Amniotic stem cell (primary cell): ENCODE measurements around the gene HIF1A.
"Not testable (repeated sequence)": the region's sequence is repeated elsewhere in the genome, so short reads cannot be mapped to it uniquely, and the experiment has no call there.

Experiments
- DNase-seq: peaks from one replicate; lab custom pipeline; 2025; lab: John Stamatoyannopoulos, UW

Gene HIF1A

DNA sequence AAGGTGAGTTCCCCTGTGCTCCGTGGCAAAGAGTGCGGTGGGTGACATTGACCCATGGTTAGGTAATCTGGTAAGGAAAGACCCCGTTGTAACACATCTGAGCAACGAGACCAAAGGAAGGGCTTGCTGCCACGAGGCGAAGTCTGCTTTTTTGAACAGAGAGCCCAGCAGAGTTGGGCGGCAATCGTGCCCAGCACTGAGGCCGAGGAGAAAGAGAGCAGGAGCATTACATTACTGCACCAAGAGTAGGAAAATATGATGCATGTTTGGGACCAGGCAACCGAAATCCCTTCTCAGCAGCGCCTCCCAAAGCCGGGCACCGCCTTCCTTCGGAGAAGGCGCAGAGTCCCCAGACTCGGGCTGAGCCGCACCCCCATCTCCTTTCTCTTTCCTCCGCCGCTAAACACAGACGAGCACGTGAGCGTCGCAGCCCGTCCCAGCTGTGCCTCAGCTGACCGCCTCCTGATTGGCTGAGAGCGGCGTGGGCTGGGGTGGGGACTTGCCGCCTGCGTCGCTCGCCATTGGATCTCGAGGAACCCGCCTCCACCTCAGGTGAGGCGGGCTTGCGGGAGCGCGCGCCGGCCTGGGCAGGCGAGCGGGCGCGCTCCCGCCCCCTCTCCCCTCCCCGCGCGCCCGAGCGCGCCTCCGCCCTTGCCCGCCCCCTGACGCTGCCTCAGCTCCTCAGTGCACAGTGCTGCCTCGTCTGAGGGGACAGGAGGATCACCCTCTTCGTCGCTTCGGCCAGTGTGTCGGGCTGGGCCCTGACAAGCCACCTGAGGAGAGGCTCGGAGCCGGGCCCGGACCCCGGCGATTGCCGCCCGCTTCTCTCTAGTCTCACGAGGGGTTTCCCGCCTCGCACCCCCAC, at the start of gene HIF1A:
HIF1A (plus strand) TSS at position 684 of the 865 bp plus-strand sequence. CDS start 292 bp downstream, outside the sequence.
- DNase-seq = peak; percentile 98

- no peak for DNase-seq
These were observed 48.8 kb upstream of the HIF1A start for GRCh38 chr14:61646366-61647116.

DNA sequence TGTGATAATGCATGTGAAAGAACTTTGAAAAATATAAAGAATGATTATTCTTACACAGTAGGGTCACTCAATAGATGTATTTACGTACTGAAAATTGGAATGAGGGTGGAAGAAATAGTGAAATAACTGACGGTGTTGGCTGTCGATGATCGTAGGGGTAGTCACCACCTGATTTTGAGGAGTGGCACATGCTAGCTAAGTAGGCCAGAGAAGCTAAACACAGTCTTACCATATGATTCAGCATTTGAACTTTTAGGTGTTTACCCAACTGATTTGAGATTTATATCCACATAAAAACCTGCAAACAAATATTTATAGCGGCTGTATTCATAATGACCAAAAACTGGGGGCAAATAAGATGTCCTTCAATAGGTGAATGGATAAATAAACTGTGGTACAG, 47.6 kb upstream of the HIF1A start:
- DNase-seq = no peak

GRCh38 chr14:61648377-61648776, 46.9 kb upstream of the HIF1A start:
- DNase-seq = no peak

GRCh38 chr14:61649283-61649682, 46.0 kb upstream of the HIF1A start:
- no peak for DNase-seq

- no peak for DNase-seq
These were observed 44.0 kb upstream of the HIF1A start for GRCh38 chr14:61651355-61651754.

- no peak for DNase-seq
These were observed 42.6 kb upstream of the HIF1A start for GRCh38 chr14:61652526-61653262.

- peak; percentile 46 for DNase-seq
These were observed 41.8 kb upstream of the HIF1A start for GRCh38 chr14:61653507-61653906.

GRCh38 chr14:61654026-61654425, 41.3 kb upstream of the HIF1A start:
- no peak for DNase-seq

- DNase-seq = no peak
These were observed 39.5 kb upstream of the HIF1A start for GRCh38 chr14:61655777-61656176.

- no peak for DNase-seq
These were observed 39.0 kb upstream of the HIF1A start for GRCh38 chr14:61656341-61656740.

GRCh38 chr14:61658111-61658510, 37.2 kb upstream of the HIF1A start:
- DNase-seq = not testable (repeated sequence)

DNA sequence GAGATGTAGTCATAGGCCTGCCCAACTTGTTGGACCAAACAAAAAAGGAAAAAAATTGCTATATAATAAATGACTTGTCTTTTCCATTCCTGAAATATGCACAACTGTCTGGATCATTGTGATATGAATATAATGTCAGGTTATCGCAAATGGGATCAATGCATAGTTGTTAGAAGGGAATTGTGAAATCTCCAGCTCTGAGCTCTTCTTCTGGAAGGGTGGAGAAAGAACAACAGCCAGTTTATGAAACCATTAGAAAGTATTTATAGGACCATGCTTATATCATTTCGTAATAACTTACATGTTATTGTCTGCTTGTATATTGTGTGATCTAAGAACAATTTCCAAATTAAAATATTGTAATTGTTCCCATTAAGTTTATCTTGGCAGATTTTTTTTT, 35.7 kb upstream of the HIF1A start:
- no peak for DNase-seq

DNA sequence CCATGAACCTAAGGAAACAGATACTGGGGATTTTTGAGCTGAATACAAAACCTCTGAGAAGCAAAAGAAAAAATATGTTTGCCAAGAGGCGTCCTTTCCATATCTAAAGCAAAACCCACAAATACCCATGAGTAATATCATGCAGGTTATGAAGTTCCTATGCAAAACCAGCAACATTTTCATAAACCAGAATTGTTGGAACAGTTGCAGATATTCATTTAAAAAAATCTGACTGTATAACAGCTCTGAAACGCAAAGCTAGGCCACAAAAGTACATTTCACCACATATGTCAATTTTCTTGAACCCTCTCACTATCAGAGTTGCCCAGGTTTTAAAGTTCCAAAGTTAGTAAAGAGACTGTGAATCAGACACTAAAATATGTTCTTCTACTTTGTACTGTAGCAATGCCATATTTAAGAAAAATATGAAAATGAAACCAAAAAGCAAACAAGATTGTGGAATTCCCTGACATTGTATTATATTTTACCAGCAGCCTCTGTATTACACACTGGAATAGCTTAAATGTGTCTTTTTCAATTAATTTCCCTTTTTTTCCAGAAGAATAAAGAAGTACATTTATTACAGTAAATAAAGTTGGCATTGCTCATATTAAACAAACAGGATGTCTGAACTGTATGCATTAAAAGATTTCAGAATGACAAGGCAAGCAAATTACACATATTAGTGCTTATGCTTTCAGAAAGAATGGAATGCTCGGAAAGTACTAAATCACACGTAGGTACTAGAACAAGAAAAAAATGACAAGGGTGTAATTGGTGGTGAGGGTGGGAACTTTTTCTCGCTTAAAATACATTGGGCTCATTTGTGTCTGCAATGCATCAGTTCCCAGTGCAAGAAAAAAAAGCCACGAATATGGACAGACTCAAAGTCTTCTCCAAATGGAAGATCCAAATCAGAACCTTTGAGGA, 33.6 kb upstream of the HIF1A start:
- no peak for DNase-seq

DNA sequence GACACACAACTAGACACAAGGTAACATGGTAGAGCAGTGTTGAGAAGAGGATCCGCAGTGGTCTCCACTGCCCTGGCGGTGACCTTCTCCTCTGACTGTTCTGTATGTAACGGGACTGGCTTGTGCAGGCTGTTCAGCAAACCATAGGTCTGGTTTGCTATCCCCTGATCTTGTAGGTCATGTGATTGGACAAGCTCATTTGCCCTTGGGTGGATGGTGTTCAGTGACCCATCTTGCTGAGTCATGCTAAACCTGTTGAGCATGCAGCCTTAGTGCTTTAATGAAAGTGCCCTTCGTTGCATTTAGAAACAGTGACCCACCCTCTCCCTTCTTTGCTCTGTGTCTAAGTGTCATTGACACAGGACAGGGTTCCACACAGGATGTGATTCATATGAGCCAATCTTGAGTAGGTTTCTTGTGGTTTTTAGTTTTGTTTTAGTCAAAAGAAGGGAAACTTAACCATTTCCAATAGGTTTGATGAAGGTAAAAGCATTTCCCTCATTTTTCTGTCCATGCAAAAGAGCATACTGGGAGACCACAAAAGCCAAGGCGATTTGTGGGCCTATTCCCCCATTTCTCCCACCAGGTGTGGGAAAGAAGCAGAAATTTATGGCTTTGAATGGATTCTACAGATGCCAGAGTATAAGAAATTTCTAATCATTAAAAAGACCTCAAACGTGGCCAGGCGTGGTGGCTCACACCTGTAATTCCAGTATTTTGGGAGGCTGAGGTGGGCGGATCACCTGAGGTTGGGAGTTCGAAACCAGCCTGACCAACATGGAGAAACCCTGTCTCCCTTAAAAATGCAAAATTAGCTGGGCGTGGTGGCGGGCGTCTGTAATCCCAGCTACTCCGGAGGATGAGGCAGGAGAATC, 32.6 kb upstream of the HIF1A start:
- peak; percentile 35 for DNase-seq

DNA sequence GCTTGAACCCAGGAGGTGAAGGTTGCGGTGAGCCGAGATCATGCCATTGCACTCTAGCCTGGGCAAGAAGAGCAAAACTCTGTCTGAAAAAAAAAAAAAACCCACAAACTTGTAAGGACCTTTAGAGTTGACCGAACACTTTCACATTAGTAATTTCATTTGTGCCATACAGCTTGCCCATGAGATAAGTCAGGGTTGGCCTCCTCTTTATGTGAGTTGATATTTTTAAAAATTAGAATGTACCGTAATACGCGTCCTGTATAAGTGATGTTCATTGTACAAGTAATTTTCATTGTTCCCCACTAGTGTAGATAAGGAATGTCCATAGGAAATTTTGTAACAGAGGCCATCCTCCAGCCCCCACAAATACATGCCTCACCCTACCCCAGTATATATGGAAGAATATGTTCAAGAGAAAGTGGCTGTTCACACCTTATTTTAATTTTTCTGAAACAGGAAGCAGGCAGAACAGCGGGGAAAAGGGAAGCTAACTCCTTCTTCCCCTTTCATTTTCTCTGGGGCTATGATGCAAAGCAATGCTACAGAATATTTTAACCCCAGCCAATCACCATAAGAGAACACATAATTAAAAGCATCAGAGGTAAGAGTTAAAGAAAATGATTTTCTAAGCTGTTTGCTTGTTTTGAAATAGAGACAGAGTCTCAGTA, 31.9 kb upstream of the HIF1A start:
- DNase-seq = no peak

- DNase-seq = no peak
These were observed 27.0 kb upstream of the HIF1A start for GRCh38 chr14:61668282-61668681.

- DNase-seq = no peak
These were observed 24.7 kb upstream of the HIF1A start for GRCh38 chr14:61670576-61670975.

DNA sequence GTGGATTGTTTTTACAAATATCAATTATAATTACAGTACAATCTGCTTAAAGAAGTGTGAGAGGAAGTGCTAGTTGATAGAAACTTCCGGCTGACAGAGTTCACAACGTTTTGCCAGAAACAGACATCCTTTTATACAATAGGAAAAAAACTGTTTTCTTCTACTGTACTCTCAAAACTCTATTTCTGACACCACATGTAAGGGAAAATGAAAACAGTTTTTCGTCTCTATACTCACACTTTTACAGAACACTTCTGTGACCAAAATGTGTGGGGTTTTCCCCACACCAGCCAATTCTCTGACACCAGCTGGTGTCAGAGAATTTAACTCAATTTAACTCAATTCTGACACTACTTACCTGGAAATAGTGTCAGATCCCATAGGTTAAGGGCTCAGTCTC, 24.2 kb upstream of the HIF1A start:
- DNase-seq = no peak

DNA sequence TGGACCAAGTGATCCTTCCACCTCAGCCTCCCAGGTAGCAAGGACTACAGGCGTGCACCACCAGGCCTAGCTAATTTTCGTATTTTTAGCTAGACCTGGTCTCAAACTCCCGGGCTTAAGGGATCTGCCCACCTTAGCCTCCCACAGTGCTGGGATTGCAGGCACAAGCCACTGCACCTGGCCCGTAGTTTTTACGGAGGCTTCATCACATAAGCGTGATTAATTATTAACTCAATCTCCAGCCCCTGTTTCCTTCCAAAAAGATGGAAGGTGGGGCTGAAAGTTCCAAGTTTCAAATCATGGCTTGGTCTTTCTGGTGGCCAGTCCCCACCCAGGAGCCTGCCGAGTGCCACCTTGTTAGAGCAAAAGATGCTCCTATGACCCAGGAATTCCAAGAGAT, 22.5 kb upstream of the HIF1A start:
- DNase-seq = no peak
